Fibroblast of the aortic adventitia (primary cell): ENCODE data around the gene FRMD5. TPM values are rescaled to one million over a fixed set of nuclear protein-coding genes. Genes with fewer than 3 reads are reported as not detected.

ENCODE experiments used
- DNase-seq: peaks from one replicate; pipeline ENCODE4 v3.0.0-alpha.2; 2010; ENCODE audit warnings: low read depth
- H3K4me3 ChIP-seq: 2 replicates; pipeline ENCODE4 v1.5.1; 2011; ENCODE audit warnings: low read depth, mild to moderate bottlenecking, control low read depth, low read length, moderate library complexity
- total RNA-seq: library from RNA; depleted of rRNA; stranded (reverse); fragments of >200 nt; gene quantifications from 2 replicates; pipeline ENCODE4 v1.2.3, GENCODE V29; 2012; ENCODE audit warnings: low replicate concordance
- TF ChIP-seq, protein P1 (sequence below): IDR thresholded peaks from 2 replicates; pipeline ENCODE4 v1.5.1; 2011; ENCODE audit warnings: mild to moderate bottlenecking, low read length, control low read depth, inconsistent platforms; ENCODE audit not compliant: insufficient read depth

FRMD5 gene
- total RNA-seq, 1 donor, result 16.3 TPM

DNA sequence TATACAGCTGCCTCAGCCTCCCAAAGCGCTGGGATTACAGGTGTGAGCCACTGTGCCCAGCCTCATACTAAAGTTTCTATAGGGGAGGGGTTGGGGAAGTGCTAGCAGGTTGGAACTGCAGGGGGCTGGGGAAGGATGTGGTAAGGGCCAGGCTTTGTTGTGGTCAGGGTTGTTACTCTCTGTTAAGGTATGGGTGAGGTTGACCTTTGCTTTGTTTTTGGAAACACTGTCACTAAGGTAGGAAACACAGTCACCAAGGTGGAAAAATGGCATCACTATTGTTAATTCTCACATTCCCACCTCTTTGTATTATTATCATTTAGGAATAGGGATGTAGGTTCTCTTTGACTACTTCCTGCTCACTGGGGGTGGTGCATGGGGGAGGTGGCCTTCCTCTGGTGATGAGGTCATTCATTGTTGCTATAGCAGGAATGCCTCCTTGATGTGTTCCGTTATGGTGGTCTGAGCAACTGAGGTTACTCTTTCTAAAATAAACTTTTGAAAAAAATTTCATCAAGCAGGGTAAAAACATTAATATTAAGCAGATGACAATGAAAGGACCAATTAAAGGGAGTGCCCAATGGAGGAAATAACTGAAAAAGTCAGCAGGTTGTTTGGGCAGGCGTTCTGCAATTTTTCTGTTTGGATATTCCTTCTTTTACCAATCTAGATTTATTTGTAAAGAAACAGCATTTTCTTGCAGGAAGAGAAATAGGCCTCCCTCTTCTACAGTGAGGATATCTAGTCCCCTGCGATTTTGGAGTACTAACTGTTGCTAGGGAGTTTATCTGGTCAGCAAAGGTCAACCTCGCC lies 217.8 kb downstream of the FRMD5 start:
- no peak overlapping the region for H3K4me3 ChIP-seq
- no peak for DNase-seq
- TF ChIP-seq, protein P1, sequence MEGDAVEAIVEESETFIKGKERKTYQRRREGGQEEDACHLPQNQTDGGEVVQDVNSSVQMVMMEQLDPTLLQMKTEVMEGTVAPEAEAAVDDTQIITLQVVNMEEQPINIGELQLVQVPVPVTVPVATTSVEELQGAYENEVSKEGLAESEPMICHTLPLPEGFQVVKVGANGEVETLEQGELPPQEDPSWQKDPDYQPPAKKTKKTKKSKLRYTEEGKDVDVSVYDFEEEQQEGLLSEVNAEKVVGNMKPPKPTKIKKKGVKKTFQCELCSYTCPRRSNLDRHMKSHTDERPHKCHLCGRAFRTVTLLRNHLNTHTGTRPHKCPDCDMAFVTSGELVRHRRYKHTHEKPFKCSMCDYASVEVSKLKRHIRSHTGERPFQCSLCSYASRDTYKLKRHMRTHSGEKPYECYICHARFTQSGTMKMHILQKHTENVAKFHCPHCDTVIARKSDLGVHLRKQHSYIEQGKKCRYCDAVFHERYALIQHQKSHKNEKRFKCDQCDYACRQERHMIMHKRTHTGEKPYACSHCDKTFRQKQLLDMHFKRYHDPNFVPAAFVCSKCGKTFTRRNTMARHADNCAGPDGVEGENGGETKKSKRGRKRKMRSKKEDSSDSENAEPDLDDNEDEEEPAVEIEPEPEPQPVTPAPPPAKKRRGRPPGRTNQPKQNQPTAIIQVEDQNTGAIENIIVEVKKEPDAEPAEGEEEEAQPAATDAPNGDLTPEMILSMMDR, result no peak

DNA sequence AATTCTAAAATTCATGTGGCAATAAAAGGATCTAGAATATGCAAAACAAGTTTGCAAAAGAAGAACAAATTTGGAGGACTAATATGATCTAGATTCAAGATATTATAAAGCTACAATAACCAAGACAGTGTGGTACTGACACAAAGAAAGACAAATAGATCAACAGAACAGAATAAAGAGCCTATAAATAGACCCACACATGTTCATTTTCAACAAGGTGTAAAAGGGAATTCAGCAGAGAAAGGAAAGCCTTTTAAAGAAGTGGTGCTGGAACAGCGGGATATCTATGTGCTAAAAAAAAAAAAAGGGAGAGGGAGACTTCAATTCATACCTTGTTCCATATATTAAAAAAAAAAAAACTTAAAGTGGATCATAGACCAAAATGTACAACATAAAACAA lies 219.3 kb downstream of the FRMD5 start:
- no peak overlapping the region for H3K4me3 ChIP-seq
- TF ChIP-seq, protein P1, result no peak
- DNase-seq, result no peak

DNA sequence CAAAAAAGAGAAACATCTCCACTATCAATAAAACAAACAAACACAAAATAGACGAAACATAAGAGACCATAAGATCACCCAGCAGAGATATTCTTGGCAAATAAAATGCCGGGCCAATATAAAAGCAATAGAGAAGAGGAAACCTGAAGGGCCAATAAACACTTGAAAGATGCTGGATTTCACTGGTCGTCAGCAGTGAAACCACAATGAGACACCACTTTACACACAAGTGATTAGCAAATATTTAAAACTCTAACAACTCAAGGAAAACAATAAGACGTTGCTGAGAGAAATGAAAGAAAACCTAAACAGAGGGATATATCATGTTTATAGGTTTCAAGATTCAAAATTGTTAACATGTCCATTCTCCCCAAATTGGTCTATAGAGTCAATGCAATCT lies 219.7 kb downstream of the FRMD5 start:
- TF ChIP-seq, protein P1, result no peak
- no peak for DNase-seq
- H3K4me3 ChIP-seq, result no peak overlapping the region

DNA sequence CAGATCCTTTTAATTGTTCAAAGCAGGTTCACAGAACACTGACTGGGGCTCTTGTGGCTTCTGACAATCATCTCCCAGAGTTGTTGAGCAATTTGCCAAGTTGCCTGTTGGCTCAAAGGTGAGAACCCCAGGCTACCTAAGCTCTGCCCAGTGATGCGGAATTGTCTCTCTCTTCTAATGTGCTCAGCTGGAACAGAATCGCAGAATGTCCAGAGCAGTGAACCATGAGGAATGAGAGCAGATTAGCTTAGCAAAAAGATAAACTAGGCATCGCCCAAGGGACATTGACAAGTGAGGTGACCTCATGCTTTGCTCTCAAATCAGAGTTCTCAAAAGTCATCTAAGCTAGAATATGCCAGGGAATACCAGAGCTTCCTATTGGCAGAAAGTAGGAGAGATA lies 220.2 kb downstream of the FRMD5 start:
- TF ChIP-seq, protein P1, result no peak
- no peak for DNase-seq
- no peak overlapping the region for H3K4me3 ChIP-seq

DNA sequence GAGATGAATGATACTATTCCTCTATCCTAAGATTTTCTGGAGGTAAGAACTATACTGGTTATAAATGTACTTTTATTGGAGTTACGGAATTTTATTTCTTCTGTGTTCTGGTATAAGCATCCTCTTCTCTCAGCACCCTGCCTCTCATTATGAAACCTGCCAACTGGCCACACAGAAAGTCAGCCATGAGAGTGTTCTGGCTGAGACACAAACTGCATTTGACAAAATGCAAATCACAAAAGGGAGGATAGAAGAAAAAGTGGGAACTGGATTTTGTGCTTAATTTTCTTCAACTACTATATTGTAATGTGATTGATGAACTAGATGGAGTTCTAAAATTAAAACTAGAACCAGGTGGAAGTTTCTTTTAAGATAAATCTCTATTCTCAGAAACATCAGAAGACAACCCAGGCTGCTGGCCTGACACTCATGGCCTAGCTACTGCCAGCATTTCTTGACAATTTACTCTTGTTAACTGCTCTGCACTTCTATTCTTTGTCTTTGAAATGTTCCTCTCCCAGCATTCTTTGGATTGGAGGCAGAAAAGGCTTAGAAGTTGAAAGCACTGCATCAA lies 225.2 kb downstream of the FRMD5 start:
- TF ChIP-seq, protein P1, result no peak
- H3K4me3 ChIP-seq, result no peak overlapping the region

DNA sequence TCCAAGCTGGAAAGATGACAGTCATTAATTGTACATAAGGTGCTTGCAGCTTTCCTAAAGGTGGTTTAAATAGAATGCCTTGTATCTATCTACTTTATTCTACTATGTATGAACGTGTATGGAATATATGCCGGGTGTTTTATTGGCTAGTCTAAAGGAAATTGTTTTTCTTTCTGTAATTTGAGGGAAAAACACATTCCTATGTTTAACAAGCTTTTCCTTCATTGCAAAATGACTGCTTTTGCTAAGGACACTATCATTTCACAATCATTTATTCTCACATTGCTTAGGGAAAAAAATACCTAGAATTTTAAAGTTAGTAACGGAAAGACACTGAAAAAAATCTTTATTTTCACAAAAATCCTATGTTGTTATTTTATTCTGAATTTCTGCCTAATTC lies 226.5 kb downstream of the FRMD5 start:
- no peak overlapping the region for H3K4me3 ChIP-seq
- TF ChIP-seq, protein P1, result no peak
- no peak for DNase-seq

More for the DNA sequence above, 225.2 kb downstream of the FRMD5 start:
- no peak for DNase-seq
